CD4-positive, alpha-beta T cell treated with Interleukin-15 for 1 hour (primary cell): Measurements from ENCODE around the gene CPB2.
A peak's percentile ranks its signal among the peaks of the same experiment; 100 is the strongest.

Experiments used
- DNase-seq: peaks from one replicate; pipeline ENCODE4 v3.0.0-alpha.2; 2020

Gene CPB2

DNA sequence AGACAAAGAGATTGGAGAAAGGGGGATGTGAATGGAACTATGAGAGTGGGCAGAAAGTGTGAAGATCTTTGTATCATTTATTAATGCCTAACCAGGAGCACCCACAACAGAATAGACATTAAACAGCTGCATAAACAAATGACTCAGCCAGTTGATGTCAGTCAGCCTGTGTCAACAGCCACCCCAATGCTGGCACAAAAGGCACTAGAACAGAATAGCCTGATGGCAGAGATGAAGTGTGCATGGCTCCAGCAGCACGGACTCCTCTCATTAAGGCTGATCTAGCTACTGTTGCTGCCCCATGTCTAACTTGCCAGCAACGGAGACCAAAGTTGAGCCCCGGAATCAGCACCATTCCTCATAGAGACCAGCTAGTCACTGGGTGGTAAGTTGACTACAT, 7.8 kb downstream of the CPB2 start:
- DNase-seq: no peak

DNA sequence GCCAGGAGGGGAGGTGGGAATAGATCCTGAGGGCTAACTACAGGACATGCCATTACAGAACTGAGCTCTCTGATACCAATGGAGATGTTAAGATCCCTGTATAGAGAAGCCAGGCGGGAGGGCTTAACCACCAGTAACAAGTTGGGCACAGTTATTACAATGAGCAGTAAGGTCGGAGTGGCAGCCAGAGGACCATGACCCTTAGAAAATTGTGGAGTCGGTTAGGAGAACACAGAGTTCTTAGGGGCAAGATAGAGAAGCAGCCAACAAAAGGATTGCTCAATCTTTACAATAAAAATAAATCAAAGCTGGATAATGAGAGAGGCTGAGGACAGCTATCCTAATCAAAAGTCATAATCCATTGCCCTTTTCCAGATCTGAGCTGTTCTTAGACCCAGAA, 10.4 kb downstream of the CPB2 start:
- no peak for DNase-seq

DNA sequence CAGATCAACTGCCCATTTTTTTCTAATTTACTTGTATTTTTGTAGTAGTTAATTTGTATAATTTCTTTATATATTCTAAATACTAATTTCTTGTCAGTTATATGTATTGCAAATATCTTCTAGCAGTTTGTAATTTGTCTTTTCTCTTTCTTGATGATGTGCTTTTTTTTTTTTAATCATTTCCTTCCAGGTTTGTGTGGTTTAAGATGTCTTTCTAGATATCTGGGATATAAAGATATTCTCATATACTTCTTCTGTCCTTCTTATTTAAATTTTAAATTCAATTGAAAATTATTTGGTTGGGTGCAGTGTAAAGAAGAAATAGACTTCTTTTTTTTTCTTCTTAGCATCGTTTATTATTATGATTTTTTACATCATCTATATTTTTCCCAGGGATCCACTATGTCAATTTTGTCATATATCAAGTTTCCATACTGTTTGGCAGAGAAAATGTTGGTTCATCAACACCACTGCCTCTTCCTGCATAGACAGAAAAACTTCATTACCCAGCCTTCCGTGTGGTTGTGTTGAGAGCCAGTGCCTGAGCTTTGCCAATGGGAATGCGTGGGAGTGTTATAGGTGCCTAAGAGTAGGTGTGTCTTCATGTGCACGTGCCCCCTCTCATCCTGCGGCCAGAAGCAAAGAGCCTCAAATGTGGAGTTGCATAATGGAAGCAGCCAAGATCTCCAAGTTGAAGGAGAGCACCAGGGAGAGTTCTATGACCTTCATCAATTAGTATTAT, 15.8 kb downstream of the CPB2 start:
- DNase-seq: no peak

DNA sequence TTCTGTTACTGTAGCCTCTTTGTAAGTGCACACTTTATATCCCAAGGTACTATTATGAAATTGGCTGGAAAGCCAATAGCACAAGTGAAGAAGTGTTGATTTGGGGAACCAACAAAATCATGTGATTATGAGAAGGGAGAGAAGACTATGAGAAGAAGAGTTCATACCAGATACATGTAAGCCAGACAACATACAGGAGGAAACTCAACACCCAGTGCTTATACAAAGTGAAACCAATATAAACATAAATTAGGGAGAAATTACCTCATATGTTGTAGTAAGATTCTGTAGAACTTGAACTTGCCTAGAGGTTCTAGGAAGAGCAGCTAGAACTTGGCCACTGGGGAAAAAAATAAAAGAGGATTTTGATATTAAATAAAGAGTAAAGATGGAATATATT, 17.4 kb downstream of the CPB2 start:
- no peak for DNase-seq

DNA sequence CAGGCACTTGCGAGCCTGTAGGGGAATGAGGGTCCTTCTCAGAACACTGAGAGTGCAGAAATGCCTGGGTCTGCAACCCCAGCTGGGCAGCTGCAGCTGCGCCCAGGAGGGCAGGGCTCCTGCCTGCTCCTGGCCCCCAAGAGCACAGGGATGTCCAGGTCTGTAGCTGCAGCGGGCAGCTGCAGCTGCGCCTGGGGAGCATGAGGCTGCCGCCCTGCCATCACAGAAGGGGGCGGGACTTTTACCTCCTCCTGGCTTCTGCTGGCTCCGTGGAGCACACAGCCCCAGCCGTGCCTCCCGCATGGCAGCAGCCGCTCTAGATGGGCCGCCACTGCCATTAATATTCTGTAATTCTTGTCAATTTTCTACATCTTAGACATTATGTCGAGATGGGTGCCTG, 17.8 kb downstream of the CPB2 start:
- no peak for DNase-seq

DNA sequence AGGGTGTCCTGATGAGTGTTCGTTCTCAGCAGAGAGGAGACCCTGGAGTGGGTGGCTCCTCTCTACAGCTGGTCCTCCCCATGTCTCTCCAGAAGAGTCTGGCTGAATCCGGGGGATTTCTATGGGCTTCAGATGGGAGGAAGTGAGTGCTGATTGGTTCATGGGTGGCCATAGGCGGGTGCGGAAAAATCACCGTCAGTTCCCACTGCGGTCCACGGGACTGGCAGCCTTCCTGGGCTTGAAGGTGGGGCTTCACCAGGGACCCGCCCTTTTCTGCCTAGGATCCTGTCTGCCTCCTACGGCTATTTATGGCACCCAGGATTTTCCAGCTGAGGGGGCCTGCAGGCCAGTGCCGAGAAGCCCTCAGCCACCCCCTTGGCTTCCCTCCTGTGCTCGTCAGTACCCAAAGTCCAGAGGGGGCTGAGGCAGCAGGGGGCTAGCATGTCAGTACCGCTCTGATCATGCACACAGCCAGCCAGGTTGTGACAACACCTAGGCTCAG, 18.4 kb downstream of the CPB2 start:
- no peak for DNase-seq

DNA sequence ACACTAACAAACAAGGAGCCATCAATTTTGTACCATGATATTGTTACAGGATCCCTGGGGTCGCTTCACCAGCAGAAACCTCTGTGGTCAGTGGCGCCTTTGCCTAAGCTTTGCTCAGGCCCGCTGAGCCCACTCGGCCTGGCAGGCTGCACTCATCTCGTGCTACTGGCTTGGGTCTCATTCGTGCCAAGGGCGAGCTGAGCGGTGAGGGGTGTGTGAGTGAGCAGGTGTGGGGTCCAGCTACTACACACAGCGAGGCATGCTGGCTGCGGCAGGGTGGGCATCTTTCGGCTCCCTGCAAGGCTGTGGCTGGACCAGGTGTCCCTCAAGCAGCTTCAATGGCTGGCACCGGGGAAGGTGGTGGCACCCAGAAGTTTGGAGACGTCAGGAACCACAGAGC, 19.1 kb downstream of the CPB2 start:
- no peak for DNase-seq

DNA sequence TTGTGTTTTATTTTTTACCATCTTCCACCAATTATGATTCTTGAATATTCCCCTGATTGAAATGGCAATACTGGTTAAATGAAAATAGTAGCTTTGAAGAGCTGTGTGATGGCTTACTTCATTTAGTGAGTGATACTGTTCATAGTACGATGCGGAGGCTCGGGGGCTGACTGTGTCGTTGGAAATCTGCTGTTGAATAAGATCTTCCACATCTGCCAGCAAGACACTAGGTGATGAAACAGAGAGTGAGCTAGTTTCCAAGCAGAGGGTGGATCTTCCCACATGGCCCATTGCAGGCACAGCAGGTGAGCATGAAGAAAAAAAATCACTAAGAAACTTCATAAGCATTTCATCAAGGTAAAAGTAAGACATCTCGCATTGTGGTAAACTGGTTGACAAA, 22.5 kb downstream of the CPB2 start:
- DNase-seq: no peak

DNA sequence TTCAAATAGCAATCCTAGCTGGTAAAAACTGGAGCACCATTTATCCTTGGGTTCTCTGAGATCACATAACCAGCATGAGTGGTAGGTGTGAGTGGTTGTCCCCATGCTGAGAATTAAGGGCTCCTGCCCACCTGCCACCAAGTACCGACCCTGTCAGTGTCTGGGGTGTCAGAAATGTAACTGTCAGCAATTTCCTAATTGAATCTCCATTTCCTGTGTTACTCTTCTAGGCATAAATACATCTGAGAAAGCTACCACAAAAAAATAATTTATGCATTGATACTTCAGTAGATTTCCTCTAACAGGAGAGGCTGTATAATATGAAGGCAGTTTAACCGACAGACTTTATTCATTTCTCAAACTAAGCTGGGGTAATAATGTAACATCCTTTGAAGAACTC, 25.1 kb downstream of the CPB2 start:
- no peak for DNase-seq

DNA sequence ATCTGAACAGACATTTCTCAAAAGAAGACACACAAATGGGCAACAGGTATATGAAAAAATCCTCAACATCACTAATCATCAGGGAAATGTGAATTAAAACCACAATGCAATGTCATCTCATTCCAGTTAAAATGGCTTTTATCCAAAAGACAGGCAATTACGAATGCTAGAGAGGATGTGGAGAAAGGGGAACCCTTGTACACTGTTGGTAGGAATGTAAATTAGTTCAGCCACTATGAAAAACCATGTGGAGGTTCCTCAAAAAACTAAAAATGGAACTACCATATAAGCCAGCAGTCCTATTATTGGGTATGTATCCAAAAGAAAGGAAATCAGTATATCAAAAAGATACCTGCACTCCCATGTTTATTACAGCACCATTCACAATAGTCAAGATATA, 27.6 kb downstream of the CPB2 start:
- DNase-seq: no peak

DNA sequence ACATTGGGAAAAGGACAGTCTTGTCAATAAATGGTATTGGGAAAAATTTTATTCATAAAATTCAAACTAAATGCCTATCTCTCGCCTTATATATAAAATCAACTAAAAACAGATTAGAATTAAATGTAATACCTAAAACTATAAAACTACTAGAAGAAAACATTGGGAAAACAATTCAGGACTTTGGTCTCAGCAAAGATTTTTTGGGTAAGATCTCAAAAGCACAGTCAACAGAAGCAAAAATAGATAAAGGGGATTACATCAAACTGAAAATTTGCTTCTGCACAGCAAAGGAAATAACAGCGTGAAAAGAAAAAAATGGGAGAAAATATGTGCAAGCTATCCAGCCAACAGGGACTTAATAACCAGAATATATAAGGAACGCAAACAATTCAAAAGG, 28.0 kb downstream of the CPB2 start:
- DNase-seq: no peak

DNA sequence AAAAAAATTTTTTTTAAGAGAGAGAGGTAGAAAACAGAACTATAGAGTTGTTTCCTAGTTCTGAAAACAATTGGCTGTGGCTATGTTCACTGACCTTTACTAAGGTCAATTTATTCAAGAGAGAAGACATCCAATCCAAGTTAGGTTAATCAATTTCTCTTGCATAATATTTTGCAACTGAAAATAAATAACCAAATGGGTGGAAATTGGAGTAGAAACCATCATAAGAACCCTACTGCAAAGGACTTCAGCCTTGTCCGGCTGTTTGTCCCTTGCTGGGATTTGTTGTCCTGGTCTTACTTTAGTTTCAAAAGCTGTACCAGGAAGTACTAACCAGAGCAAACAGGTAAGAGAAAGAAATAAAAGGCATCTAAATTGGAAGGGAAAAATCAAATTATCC, 29.0 kb downstream of the CPB2 start:
- DNase-seq: no peak

DNA sequence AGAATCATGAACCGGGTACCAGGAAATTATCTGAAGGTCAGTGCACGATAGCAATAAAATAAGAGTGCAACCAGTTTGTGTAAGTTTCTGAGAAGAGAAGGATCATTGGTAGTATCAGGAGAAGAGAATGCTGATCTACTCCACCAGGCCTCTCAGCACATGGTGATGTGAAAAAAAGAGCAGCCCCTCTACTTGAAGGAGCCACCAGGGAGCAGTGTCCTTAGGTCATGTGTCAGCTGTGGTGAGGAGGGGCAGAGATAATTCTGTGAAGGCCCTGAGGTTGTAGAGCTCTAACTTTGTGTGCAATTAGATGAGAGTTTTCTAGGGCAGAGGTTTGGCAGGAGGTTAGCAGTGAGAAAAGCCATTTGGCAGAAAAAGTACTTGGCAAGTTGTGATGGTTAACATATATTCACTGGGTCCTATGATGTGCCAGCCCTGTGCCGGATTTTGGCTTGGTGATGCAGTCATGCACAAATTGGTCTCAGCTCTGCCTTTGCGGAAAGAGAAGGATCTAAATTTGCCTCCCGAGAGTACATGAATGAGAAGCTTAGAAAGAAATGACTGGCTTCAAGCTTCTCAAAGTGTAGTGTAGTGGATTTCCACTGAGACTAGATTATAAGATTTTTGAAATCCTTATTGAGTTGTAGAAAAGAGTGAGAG, 33.1 kb downstream of the CPB2 start:
- no peak for DNase-seq

DNA sequence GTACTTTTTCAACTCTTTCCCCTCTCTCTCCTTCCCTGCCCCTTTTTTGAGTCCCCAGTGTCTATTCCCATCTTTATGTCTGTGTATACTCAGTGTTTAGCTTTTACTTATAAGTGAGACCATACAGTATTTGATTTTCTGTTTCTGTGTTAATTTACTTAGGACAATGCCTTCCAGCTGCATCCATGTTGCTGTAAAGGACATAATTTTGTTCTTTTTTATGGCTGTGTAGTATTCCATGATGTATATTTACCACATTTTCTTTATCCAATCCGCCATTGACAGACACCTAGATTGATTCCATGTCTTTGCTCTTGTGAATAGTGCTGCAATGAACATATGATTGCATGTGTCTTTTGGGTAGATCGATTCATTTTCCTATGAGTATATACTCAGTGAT, 41.5 kb downstream of the CPB2 start:
- DNase-seq: no peak

DNA sequence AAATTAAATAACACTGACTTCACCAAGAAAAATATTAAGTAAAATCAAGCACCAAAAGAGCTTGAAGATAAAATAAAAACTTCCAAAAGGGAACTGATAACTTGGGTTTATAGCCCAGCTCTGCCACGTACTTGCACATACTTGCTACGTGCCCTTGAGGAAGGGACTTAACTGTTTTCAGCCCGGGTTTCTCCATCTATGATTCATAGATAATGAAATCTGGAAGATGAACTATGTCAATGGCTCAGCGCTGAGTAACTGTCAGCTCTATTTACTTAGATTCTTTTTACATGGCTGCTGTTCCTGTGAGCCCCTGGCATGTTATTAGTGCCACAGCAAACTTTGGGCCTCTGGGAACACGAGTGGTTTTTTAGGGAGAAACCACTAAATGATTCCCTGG, 42.6 kb downstream of the CPB2 start:
- DNase-seq: no peak

DNA sequence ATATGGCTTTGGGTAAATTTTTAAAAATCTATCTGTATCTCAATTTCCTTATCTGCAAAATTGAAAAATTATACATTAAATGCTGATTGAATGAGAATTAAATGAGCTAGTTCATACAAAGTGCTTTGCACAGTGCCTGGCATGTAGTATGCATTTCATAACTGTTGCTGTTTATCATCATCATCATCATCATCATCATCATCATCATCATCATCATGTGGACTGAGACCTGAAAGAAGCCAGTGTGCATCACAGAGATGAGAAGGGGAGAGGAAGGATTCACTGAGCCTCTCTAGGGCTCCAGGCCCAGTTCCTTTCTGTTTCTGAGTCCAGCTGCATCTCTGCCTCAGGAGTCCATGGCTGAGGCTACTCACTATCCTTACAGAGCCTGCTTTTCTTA, 45.4 kb downstream of the CPB2 start:
- no peak for DNase-seq

DNA sequence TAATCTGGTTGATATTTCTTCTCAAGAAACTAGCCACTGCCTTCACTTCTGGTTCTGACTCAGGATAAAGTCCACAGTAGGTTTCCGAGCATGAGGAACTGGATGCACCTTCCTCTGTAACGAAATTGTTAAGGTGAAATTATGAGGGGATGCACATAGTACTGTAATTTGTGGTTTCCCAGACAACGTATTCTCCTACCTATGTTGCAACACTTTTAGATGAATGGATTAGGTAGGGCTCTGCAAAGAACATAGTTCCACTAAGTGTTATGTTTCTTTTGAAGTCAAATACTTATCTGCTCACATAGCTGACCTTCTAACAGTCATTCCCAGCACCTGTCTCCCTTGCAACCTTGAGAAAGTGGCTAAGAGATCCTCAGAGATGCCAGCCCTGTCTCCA, 46.6 kb downstream of the CPB2 start:
- DNase-seq: no peak

DNA sequence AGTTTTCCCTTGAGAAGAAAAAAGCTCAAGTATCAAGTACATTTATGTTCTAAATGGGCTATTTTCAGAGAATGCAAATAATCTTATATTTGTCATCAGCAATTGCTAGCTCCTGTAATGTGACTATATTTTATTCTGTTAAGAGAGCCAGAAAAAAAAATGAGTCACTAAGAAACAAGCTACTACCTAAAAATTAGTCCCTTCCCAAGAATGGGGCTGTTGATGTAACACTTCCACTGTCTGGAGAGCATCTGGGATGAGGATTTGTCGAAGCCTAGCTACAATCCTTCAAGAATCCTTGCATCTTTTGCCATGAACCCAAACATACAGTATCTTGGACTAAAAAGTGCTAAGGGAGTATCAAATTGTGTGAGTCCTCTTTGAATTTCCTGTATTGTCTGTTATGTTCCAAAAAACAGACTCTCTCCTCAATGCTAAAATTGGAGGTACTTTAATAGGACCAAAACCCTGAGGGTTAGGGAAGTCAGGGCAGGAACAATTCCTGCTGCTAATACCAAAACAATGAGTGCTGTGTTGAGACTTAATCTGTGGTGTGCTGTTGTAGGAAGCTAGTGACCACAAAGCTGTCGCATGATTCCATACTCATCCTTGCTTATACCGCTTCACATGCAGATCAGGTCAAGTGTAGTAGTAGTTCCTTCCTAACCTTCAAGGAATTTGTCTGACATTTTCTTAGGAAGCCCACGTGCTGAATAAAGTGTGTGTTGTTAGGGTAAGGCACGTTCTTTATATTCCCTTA, 47.4 kb downstream of the CPB2 start:
- no peak for DNase-seq

DNA sequence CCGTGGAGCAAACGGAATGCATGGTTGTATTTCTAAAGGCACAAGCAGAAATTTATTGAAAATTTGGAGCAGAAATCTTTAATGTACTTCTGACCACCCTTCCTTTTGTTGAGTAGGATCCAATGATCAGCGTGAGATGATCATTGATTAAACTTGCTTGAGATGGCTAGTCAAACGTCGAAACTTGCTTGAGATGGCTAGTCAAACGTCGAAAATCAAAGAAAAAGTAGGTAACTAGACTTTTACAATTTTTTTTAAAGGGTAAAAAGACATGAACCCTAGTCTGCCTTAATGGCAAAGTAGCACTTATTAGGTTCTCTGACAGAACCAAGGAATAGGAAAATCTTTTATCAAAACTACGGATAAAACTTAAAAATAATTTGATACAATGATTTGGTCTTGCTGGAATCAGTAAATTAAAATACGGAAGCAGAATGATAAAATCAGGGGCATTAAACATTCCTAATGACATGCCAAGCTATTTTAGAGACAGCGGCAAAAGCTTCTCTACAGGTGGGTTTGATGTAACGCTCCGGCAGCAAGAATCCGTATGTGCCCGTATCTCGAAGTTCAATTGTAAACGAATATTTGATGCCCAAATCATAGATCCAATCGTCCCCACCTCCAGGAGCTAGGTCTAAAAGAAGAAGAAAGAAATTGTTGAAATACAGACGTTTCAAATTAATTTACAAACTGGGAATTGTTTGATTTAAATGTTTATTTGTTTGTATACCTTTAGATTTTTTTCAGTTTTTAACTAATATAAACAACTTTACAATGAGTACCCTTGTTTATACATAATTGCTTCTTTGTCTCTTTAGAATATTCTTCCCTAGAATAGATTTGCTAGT, 51.4 kb downstream of the CPB2 start:
- no peak for DNase-seq

DNA sequence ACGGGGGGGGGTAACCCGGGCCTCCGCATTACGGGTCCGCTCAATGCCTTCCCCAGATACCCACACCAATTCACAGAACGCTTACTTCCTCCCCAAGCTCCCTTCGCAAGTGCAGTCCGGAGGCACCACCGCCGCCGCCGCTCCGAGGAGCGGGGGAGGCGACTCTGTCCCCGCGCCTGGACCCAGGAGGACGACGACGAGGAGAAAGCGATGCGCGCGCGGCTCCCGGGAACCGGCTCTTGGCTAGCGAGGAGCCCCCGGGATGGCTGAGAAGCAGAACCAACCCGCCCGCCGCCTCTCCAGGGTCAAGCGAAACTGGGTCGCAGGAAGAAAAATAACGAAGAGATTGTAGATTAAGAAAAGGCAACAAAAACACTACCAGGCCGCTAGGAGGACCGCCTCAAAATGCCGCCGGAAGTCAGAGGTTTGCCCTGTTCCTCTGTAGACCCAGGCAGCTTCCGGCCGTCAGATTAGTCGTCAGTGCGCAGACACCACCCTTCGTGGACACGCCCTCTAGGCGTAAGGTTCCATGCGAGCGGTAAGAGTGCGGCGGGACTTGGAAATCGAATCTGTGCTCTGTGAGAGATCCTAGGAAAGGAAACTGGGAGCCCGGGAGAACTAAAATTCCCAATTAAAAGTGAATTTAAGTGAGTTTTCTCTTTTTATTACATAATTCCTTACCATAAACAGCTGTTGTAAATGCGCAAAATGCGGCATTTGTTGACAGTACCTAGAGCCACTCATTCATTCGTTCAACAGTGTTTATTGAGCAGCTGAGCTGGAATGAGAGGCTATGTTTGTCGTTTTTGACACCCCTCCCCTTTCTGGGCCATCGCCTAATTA, 52.3 kb downstream of the CPB2 start, which contains the start of gene ZC3H13:
ZC3H13 (minus strand) TSS at position 428 of the 843 bp plus-strand sequence. CDS start 7,239 bp downstream, outside the sequence.
- DNase-seq: peak; percentile 93

DNA sequence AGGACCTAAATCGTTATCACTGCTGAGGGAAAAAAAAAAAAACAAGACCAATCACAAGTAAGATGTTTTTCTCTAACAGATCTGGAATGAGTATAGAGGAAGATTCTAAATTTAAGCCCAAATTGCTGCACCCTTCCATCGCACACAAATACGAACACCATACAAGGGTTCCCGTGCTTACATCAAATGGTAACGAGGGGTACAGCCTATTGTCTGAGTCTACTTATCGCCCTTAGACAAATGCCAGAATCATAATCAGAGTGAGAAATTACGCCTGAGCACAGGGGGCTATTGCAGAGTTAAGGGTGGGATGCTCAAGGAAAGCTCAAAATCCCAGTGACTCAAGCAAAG, 52.9 kb downstream of the CPB2 start:
- DNase-seq: no peak

DNA sequence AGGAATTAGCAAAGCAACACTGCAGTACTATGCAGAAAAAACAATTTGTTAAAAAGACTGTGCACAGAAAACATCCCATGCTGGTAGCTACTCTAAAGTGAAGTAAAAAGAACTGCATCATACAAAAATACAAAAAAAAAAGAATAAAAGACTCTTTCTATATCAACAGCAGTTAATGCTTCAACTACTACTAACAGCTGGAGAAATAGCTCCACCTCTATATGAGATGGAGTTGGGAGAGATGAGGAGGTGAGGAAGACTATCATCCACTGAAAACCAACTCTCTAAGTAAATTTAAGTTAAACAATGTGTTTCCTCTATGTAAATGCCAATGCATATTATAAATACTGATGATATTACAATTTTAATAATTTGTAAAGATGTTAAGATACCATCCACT, 54.1 kb downstream of the CPB2 start:
- no peak for DNase-seq
